LNCAP (cell line): ENCODE measurements around the gene GPR150.

Experiments used
- TF ChIP-seq, protein P1 (sequence below): fragments of 450-650 bp; IDR thresholded peaks from 2 replicates; pipeline ENCODE4 v1.5.1; 2017; ENCODE audit warnings: mild to moderate bottlenecking

The GPR150 gene

DNA sequence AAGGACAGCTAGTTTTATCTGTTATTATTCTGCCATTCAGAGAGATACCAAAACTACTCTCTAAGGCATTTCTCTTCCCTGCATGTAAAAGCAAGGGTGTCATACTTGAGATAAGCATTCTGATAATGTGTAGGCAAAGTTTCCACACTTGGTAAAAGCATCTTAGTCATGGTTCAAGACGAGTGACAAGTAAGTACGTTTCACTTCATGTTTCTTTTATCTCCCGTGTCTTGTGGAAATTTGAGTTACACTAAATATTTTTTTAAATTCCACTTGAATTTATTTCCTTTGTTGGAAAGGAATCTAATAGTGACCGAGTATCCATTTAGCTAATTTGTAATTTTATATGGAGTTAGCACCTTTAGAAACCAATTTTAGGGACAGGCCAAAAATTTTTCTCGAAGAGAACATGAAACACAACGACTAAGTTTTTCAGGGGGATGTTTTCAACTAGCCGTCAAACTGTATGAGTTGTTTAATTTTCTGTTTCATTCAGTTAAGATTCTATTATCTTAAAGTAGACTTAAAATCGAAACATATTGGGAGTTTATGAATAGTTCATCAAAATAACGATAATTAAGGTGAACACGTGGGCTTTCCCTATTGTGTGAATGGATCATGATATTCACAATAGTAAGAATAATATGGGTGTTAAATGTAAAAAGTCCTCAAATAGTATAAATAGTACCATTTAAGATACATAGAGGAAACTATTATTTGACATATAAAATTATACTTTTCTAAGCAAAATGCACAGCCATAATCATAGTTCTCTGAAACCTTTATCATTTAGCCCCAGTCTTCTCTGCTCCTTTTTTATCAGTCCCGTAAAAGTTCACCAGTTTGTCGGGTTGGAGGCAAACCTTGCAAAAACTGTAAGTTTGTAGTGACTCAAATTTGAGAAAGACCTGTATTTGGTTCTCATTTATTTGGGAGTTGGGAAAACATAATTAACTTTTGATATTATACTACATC is 28.3 kb downstream of the GPR150 start:
- TF ChIP-seq, protein P1, sequence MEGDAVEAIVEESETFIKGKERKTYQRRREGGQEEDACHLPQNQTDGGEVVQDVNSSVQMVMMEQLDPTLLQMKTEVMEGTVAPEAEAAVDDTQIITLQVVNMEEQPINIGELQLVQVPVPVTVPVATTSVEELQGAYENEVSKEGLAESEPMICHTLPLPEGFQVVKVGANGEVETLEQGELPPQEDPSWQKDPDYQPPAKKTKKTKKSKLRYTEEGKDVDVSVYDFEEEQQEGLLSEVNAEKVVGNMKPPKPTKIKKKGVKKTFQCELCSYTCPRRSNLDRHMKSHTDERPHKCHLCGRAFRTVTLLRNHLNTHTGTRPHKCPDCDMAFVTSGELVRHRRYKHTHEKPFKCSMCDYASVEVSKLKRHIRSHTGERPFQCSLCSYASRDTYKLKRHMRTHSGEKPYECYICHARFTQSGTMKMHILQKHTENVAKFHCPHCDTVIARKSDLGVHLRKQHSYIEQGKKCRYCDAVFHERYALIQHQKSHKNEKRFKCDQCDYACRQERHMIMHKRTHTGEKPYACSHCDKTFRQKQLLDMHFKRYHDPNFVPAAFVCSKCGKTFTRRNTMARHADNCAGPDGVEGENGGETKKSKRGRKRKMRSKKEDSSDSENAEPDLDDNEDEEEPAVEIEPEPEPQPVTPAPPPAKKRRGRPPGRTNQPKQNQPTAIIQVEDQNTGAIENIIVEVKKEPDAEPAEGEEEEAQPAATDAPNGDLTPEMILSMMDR, result no peak

DNA sequence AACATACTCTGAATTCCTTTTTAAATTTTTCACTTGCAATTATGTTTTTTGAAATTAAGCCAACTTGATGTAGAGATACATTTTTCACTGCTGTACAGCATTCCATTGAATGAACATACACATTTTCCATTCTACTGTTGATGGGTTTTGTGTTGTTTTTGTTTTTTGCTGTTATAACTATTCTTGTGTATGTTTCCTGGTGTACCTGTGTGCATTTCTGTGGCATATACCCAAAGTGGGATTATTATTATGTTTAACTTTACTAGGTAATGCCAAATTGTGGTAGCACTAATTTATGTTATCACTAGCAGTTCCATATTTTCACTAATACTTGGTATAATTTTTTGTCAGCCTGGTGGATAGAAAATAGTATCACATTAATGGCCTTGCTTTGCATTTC is 29.4 kb downstream of the GPR150 start:
- TF ChIP-seq, protein P1, result no peak

DNA sequence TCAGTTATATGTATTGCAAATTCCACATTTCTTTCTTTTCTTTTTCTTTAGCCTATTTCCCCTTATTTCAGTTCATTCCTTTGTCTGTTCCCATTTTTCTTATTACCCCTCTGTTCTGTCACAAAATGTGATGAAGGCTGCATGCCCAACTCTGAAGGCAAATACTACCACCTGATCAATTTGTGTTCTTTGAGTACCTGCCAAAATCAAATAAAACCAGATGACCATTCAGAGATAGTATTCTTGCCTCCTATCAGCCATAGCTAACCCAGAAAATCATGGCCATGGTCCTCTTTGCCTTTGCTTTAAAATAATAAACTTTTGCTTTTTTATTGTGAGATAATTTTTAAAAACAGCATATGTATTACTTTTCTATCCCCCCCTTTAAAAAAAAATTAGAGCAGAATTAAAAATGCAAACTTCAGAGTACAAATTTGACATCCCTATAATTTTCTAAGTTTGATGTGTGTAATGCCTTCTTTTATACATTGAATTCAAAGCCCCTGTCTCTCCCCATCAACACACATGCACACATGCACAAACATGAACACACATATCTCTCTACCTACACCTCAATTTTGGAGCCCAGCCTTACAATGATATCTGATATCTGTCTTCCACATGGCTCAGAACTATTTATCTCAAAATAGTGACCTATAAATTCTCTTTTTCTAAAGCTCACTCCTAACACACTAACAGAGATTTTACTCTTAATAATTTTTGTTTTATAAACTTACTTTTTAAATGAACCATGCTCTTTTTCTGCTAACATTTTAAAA is 30.1 kb downstream of the GPR150 start:
- TF ChIP-seq, protein P1, result no peak

DNA sequence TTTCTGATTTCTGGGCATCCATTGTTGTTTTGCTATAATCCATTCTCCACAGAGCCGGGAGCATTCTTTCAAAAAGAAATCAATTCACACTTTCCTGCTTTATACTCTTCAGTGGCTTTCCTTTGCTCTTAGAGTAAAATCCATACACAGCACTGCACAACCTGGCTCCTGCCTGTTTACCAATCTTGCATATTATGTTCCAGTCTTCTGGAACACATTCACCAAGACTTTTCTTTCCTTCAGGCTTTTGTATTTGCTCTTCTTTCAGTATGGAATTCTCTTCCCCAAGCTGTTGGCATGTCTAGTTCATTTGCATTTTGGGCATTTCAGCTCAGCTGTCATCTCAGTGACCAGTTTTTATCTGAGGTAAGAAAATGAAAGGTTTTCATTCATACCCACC is 33.0 kb downstream of the GPR150 start:
- TF ChIP-seq, protein P1, result no peak

DNA sequence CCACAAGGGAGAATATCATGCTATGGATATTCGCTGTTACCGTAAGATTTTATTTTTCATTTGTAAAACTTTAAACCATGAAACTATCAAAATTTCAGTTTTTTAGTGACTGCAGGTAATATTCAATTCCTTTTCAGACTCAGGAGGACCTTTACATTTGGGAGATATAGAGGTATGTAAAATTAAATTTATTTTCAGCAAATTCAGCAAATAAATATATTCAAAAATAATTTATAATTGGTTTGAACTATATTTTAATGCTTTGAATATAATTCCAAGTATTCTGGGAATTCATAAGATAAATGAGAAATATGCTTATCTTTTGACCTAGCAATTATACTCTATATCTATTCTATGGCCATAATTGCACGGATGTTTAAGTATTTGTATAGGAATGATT is 34.3 kb downstream of the GPR150 start:
- TF ChIP-seq, protein P1, result no peak

DNA sequence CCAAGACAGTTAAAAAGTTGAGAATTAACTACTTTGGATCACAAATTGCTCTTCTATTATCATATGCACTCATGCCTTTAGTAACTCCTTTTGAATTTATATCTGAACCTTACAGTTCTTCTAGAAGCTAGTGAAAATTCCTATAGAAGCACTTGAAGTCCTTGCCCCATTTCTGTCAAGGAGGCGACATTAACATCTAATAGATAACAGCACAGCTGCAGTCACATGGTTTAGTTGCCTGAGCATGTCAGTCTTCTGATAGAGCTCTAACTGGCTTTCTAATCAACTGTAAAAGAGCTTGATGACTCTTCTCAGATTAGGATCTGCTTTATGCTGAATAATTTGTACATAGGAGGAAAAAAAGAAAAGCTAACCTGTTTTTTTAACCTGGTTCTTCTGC is 35.7 kb downstream of the GPR150 start:
- TF ChIP-seq, protein P1, result no peak

DNA sequence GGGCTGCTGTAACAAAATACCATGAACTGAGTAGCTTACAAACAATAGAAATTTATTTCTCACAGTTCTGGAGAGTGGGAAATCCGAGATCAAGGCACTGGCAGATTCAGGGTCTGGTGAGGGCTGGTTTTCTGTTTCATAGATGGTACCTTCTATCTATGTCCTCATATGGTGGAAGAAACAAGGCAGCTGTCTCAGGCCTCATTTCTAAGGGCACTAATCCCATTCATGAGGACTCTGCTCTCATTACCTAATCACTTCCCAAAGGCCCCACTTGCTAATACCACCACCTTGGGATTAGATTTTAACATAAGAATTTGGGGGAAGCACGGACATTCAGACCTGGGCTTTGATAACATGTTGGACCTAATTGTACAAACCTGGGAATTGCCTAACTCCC is 40.2 kb downstream of the GPR150 start:
- TF ChIP-seq, protein P1, result no peak
